Endothelial cell of umbilical vein (primary cell): ENCODE measurements around the gene BNC2. TPM values are rescaled to one million over a fixed set of nuclear protein-coding genes. Genes with fewer than 3 reads are reported as not detected.

Source experiments
- BruUV-seq: library from RNA; stranded (reverse); fragments of 400-500 nt; replicated peaks from 2 replicates; lab custom pipeline; 2021; lab: Mats Ljungman, UMichigan
- CTCF ChIA-PET: fragments of 300-600, 350-600 bp; sonication (Branson Sonifier 250); formaldehyde crosslinking; loops from one replicate; lab custom pipeline; 2021; ENCODE audit warnings: antibody characterized with exemption, inconsistent platforms; lab: Charles Lee
- POLR2A ChIA-PET: fragments of 300-600, 350-600 bp; sonication (Branson Sonifier 250); formaldehyde crosslinking; loops from one replicate; lab custom pipeline; 2021; ENCODE audit warnings: antibody characterized with exemption, inconsistent platforms; lab: Charles Lee
- DNase-seq: peaks from one replicate; pipeline ENCODE4 v3.0.0-alpha.2; 2011; ENCODE audit warnings: low read depth, low spot score
- FAIRE-seq: peaks from 2 replicates; lab custom pipeline; 2011; peaks lifted over from hg19 to GRCh38; lab: Jason Lieb, UNC
- H2AFZ ChIP-seq: 2 replicates; pipeline ENCODE4 v1.6.0; 2012; ENCODE audit warnings: low read depth, low read length, control low read depth, inconsistent platforms
- H3K27ac ChIP-seq: 2 replicates; pipeline ENCODE4 v1.5.1; 2011; ENCODE audit warnings: low read depth, mild to moderate bottlenecking, control low read depth, low read length, moderate library complexity; ENCODE audit not compliant: insufficient read depth
- H3K27me3 ChIP-seq, 2 experiments: 2 replicates each; pipeline versions ENCODE4 v1.6.0 to v1.6.1; 2011; ENCODE audit warnings: low read length in 2 of 2, mixed read lengths in 1 of 2; ENCODE audit not compliant: control insufficient read depth in 2 of 2, insufficient read depth in 2 of 2
- H3K36me3 ChIP-seq, 2 experiments: 2 replicates in 1 of 2; 3 replicates in 1 of 2; pipeline ENCODE4 v1.5.1; 2011; ENCODE audit warnings: low read length in 2 of 2, mild to moderate bottlenecking in 1 of 2, moderate library complexity in 1 of 2; ENCODE audit not compliant: control insufficient read depth in 2 of 2, insufficient read depth in 2 of 2; ENCODE audit errors: extremely low read depth in 1 of 2
- H3K4me1 ChIP-seq: 3 replicates; pipeline ENCODE4 v1.5.1; 2011; ENCODE audit warnings: mild to moderate bottlenecking, low read length; ENCODE audit not compliant: control insufficient read depth, insufficient read depth; ENCODE audit errors: extremely low read depth
- H3K4me2 ChIP-seq: 2 replicates; pipeline ENCODE4 v1.6.1; 2011; ENCODE audit warnings: low read length, control low read depth, mixed read lengths; ENCODE audit not compliant: insufficient read depth
- H3K4me3 ChIP-seq, 3 experiments: fragments of 200-600 bp in 1 of 3; sonication (generic), shearing (Covaris generic) in 1 of 3; replicated peaks in 1 of 3; 2 replicates each; pipeline ENCODE4 v1.5.1; 2011 to 2016; ENCODE audit warnings: control low read depth in 3 of 3, low read length in 3 of 3, mild to moderate bottlenecking in 2 of 3, inconsistent platforms in 1 of 3, low read depth in 1 of 3, moderate library complexity in 1 of 3; ENCODE audit not compliant: insufficient read depth in 1 of 3
- H3K79me2 ChIP-seq: 2 replicates; pipeline ENCODE4 v1.6.0; 2012; ENCODE audit warnings: low read length, inconsistent platforms; ENCODE audit not compliant: control insufficient read depth, insufficient read depth
- H3K9ac ChIP-seq: replicated peaks from 2 replicates; pipeline ENCODE3; 2011; ENCODE audit warnings: low read length, control low read depth; ENCODE audit not compliant: insufficient read depth; ENCODE audit errors: extremely low read depth
- H3K9me1 ChIP-seq: replicated peaks from 3 replicates; pipeline ENCODE4 v1.6.0; 2011; ENCODE audit warnings: mild to moderate bottlenecking, low read length; ENCODE audit not compliant: control insufficient read depth, insufficient read depth; ENCODE audit errors: extremely low read depth
- H3K9me3 ChIP-seq: replicated peaks from 2 replicates; pipeline ENCODE4 v1.5.1; 2012; ENCODE audit warnings: low read length, inconsistent platforms; ENCODE audit not compliant: control insufficient read depth, insufficient read depth
- H4K20me1 ChIP-seq: replicated peaks from 2 replicates; pipeline ENCODE3; 2011; ENCODE audit warnings: mild to moderate bottlenecking, low read length; ENCODE audit not compliant: control insufficient read depth, insufficient read depth; ENCODE audit errors: extremely low read depth
- CTCF ChIP-seq, 2 donors: IDR thresholded peaks; 1 replicate in 1 of 2; 2 replicates in 1 of 2; pipeline ENCODE4 v1.5.1; 2011; ENCODE audit warnings: low read length in 2 of 2, mild to moderate bottlenecking in 2 of 2, moderate library complexity in 2 of 2, control low read depth in 1 of 2, inconsistent platforms in 1 of 2, low read depth in 1 of 2; ENCODE audit not compliant: insufficient read depth in 1 of 2; ENCODE audit errors: extremely low read depth in 1 of 2
- EZH2 ChIP-seq: IDR thresholded peaks from 2 replicates; pipeline ENCODE4 v1.6.1; 2012; ENCODE audit warnings: borderline replicate concordance, low read depth, mild to moderate bottlenecking, moderate library complexity, low read length, inconsistent platforms; ENCODE audit not compliant: severe bottlenecking
- FOS ChIP-seq: IDR thresholded peaks from 2 replicates; pipeline ENCODE4 v1.6.1; 2011; ENCODE audit warnings: mild to moderate bottlenecking, low read length, moderate library complexity, borderline replicate concordance; ENCODE audit not compliant: insufficient read depth
- GATA2 ChIP-seq: IDR thresholded peaks from 2 replicates; pipeline ENCODE4 v1.7.0; 2011; ENCODE audit warnings: low read depth, mild to moderate bottlenecking, moderate library complexity, mixed read lengths, low read length; ENCODE audit not compliant: insufficient read length, insufficient read depth
- JUN ChIP-seq: IDR thresholded peaks from 2 replicates; pipeline ENCODE4 v1.6.1; 2011; ENCODE audit warnings: borderline replicate concordance, low read depth; ENCODE audit not compliant: insufficient read length, insufficient read depth
- MAX ChIP-seq: IDR thresholded peaks from 2 replicates; pipeline ENCODE4 v1.6.1; 2011; ENCODE audit not compliant: insufficient read depth, insufficient read length
- MYC ChIP-seq: IDR thresholded peaks from one replicate; pipeline ENCODE4 v1.6.1; 2011; ENCODE audit warnings: mild to moderate bottlenecking, low read depth, low read length
- POLR2A ChIP-seq: IDR thresholded peaks from 2 replicates; pipeline ENCODE4 v1.6.1; 2012; ENCODE audit warnings: low read depth, mild to moderate bottlenecking, control low read depth, low read length
- POLR2AphosphoS5 ChIP-seq: IDR thresholded peaks from 2 replicates; pipeline ENCODE4 v1.6.1; 2012; ENCODE audit warnings: low read depth, mild to moderate bottlenecking, control low read depth, low read length, moderate library complexity; ENCODE audit not compliant: insufficient read depth
- dilution Hi-C: fragments of 300-500 bp; cut with MboI; formaldehyde crosslinking; loops from one replicate; pipeline ENCODE4 v1.15.0; 2019; ENCODE audit warnings: low sequenced_read_pairs; ENCODE audit not compliant: extremely low pct_ligation_motif_present
- intact Hi-C: fragments of 100-400 bp; cut with micrococcal nuclease; formaldehyde crosslinking; loops from one replicate; pipeline ENCODE4 v1.10.0; 2022
- polyA plus RNA-seq, 4 experiments: library from polyadenylated mRNA; depleted of rRNA in 3 of 4; stranded (reverse) in 3 of 4; unstranded in 1 of 4; fragments of >200 nt; gene quantifications; 2 replicates each; pipeline versions ENCODE4 v1.2.1 to v1.2.3, GENCODE V29; 2011 to 2012; ENCODE audit warnings: missing spikeins in 1 of 4
- total RNA-seq: library from RNA; stranded (reverse); gene quantifications from 2 replicates; pipeline ENCODE4 v1.2.3, GENCODE V29; 2021

The BNC2 gene
- total and polyA plus RNA-seq, 2 donors (not counting 3 experiments of a cell fraction or from before 2014, with no cell fraction given) = 12.1 to 34.3 TPM

- Histone ChIP-seq H3K9me1 (no peaks in the 10 kb centered on the region), H3K4me3 (no peak overlapping the region), H3K4me2 (no peak overlapping the region), H3K36me3 (no peaks in the 10 kb centered on the region), H3K79me2 (no peaks in the 10 kb centered on the region), H4K20me1 (no peaks in the 10 kb centered on the region), H3K9me3 (no peaks in the 10 kb centered on the region), H3K27me3 (no peaks in the 10 kb centered on the region), H2AFZ (no peak overlapping the region), H3K27ac (no peak overlapping the region), H3K4me1 (no peaks in the 10 kb centered on the region), H3K9ac (no peak overlapping the region)
- intact Hi-C loops (no loop called here), dilution Hi-C loops (no loop called here)
- no TSS peak for BruUV-seq
- TF ChIP-seq MAX = no peak
- TF ChIP-seq EZH2 = no peak
- no peak for TF ChIP-seq FOS
- TF ChIP-seq JUN = no peak
- no peak for TF ChIP-seq CTCF (IDR thresholded peaks at IDR 0.05; ENCODE audit: extremely low read depth in 1 of 2, insufficient read depth in 1 of 2, low read depth in 1 of 2, low read length in 2 of 2)
- no peak for TF ChIP-seq GATA2
- TF ChIP-seq POLR2A = no peak
- TF ChIP-seq POLR2AphosphoS5 = no peak
- TF ChIP-seq MYC = no peak
- ChIA-PET POLR2A (no interaction called here), CTCF (no interaction called here)
- FAIRE-seq (no peak), DNase-seq (no peak)
These were observed 22.3 kb downstream of the BNC2 start for GRCh38 chr9:16848179-16848578.
